NCI-H1436 (cell line): ENCODE data around the gene MDGA2.
A peak's percentile ranks its signal among the peaks of the same experiment; 100 is the strongest.
"Not testable (repeated sequence)": the region's sequence is repeated elsewhere in the genome, so short reads cannot be mapped to it uniquely, and the experiment has no call there.

Experiments used
- DNase-seq: peaks from one replicate; lab custom pipeline; 2025; lab: John Stamatoyannopoulos, UW

The MDGA2 gene

GRCh38 chr14:47328376-47328775, 347.0 kb downstream of the MDGA2 start:
- no peak for DNase-seq

- no peak for DNase-seq
Measured at GRCh38 chr14:47327336-47327735, 348.1 kb downstream of the MDGA2 start.

- DNase-seq: no peak
Measured at GRCh38 chr14:47322751-47323150, 352.7 kb downstream of the MDGA2 start.

GRCh38 chr14:47302121-47302520, 373.3 kb downstream of the MDGA2 start:
- no peak for DNase-seq

GRCh38 chr14:47300796-47301195, 374.6 kb downstream of the MDGA2 start:
- no peak for DNase-seq

- DNase-seq: no peak
Measured at GRCh38 chr14:47297374-47297773, 378.0 kb downstream of the MDGA2 start.

GRCh38 chr14:47284283-47284682, 391.1 kb downstream of the MDGA2 start:
- no peak for DNase-seq

- DNase-seq: not testable (repeated sequence)
Measured at GRCh38 chr14:47281761-47282160, 393.6 kb downstream of the MDGA2 start.

- DNase-seq: peak; percentile 20
Measured at GRCh38 chr14:47278233-47278842, 397.1 kb downstream of the MDGA2 start.

GRCh38 chr14:47277703-47278102, 397.7 kb downstream of the MDGA2 start:
- DNase-seq: no peak

- DNase-seq: no peak
Measured at GRCh38 chr14:47276931-47277330, 398.5 kb downstream of the MDGA2 start.

- DNase-seq: no peak
Measured at GRCh38 chr14:47273939-47274338, 401.5 kb downstream of the MDGA2 start.

- no peak for DNase-seq
Measured at GRCh38 chr14:47270715-47271114, 404.7 kb downstream of the MDGA2 start.

- no peak for DNase-seq
Measured at GRCh38 chr14:47269756-47270492, 405.5 kb downstream of the MDGA2 start.

- no peak for DNase-seq
Measured at GRCh38 chr14:47264842-47265241, 410.6 kb downstream of the MDGA2 start.

- no peak for DNase-seq
Measured at GRCh38 chr14:47262801-47263200, 412.6 kb downstream of the MDGA2 start.

GRCh38 chr14:47261350-47261749, 414.1 kb downstream of the MDGA2 start:
- DNase-seq: no peak

GRCh38 chr14:47259796-47260195, 415.6 kb downstream of the MDGA2 start:
- DNase-seq: no peak

- no peak for DNase-seq
Measured at GRCh38 chr14:47257013-47257412, 418.4 kb downstream of the MDGA2 start.

- DNase-seq: no peak
Measured at GRCh38 chr14:47252802-47253201, 422.6 kb downstream of the MDGA2 start.

- DNase-seq: no peak
Measured at GRCh38 chr14:47246367-47246766, 429.0 kb downstream of the MDGA2 start.

GRCh38 chr14:47242579-47242978, 432.8 kb downstream of the MDGA2 start:
- DNase-seq: not testable (repeated sequence)

GRCh38 chr14:47240748-47241437, 434.5 kb downstream of the MDGA2 start:
- DNase-seq: no peak
